ENCODE measurements around the gene AKAP8.
A peak's percentile ranks its signal among the peaks of the same experiment; 100 is the strongest.

Gene AKAP8

GRCh38 chr19:15371119-15371518 is 8.5 kb downstream of the AKAP8 start:
- no peak overlapping the region for H2AK5ac ChIP-seq (ENCODE audit: low read depth, low read length)
- H4K91ac ChIP-seq (ENCODE audit: low read depth, low read length, poor library complexity) = no peak overlapping the region
- no peaks in the 10 kb centered on the region for H3K4me1 ChIP-seq (ENCODE audit: control insufficient read depth in 2 of 2, insufficient read depth in 1 of 2, low read depth in 1 of 2, low read length in 2 of 2)
- peaks cover 52 to 93% of the 10 kb centered on the region in 2 donors for H3K36me3 ChIP-seq (replicated peaks in 1 of 2; ENCODE audit: control insufficient read depth in 2 of 2, insufficient read depth in 2 of 2, low read length in 2 of 2)
- H3K4ac ChIP-seq (ENCODE audit: low read length) = no peak overlapping the region
- no peak for DNase-seq (ENCODE audit: low spot score)
- H3K27ac ChIP-seq (replicated peaks; ENCODE audit: low read length) = no peak overlapping the region
- no peak overlapping the region for H3K23ac ChIP-seq (ENCODE audit: low read depth, low read length, poor library complexity)
- H3K4me2 ChIP-seq (ENCODE audit: insufficient read depth, low read length, poor library complexity, severe bottlenecking) = no peak overlapping the region
- H3K4me3 ChIP-seq (ENCODE audit: low read length in 2 of 2) = no peak overlapping the region
- H3K79me1 ChIP-seq (ENCODE audit: low read depth, low read length) = peaks cover 16% of the 10 kb centered on the region
- no peak overlapping the region for H2BK5ac ChIP-seq (ENCODE audit: low read length)
- no peak overlapping the region for H4K8ac ChIP-seq (ENCODE audit: low read depth, low read length)
- H3K27me3 ChIP-seq (ENCODE audit: control insufficient read depth in 3 of 3, insufficient read depth in 3 of 3, low read depth in 1 of 3, low read length in 3 of 3) = no peaks in the 10 kb centered on the region
- no peaks in the 10 kb centered on the region for H3K9me3 ChIP-seq (replicated peaks in 1 of 2; ENCODE audit: control insufficient read depth in 2 of 2, insufficient read depth in 1 of 2, low read depth in 1 of 2, low read length in 2 of 2)
- no peak overlapping the region for H2AFZ ChIP-seq (ENCODE audit: low read length)
- H2BK120ac ChIP-seq (ENCODE audit: low read depth, low read length) = no peak overlapping the region
- H2BK12ac ChIP-seq (ENCODE audit: low read length) = no peak overlapping the region
- H2BK15ac ChIP-seq (ENCODE audit: low read length) = no peak overlapping the region
- peak overlapping the region; percentile 76 for H3K18ac ChIP-seq (ENCODE audit: low read length)
- no CpG with 5 or more reads among the region's 7 CpGs for WGBS, 2 donors (ENCODE audit: extremely low coverage in 2 of 2, insufficient read length in 2 of 2, insufficient replicate concordance in 1 of 2)
- H3K9ac ChIP-seq (ENCODE audit: low read depth, low read length, poor library complexity) = no peak overlapping the region
- H3K14ac ChIP-seq (ENCODE audit: low read length) = no peak overlapping the region

GRCh38 chr19:15369594-15369891 is 10.0 kb downstream of the AKAP8 start:
- no CpG with 5 or more reads among the region's 9 CpGs for WGBS, 2 donors (ENCODE audit: extremely low coverage in 2 of 2, insufficient read length in 2 of 2, insufficient replicate concordance in 1 of 2)
- H3K18ac ChIP-seq (ENCODE audit: low read length) = no peak overlapping the region
- no peak for DNase-seq (ENCODE audit: low spot score)
- H2BK120ac ChIP-seq (ENCODE audit: low read depth, low read length) = no peak overlapping the region
- no peak overlapping the region for H3K9ac ChIP-seq (ENCODE audit: low read depth, low read length, poor library complexity)
- peaks cover 62 to 96% of the 10 kb centered on the region in 2 donors for H3K36me3 ChIP-seq (replicated peaks in 1 of 2; ENCODE audit: control insufficient read depth in 2 of 2, insufficient read depth in 2 of 2, low read length in 2 of 2)
- H3K4ac ChIP-seq (ENCODE audit: low read length) = no peak overlapping the region
- no peaks in the 10 kb centered on the region for H3K4me1 ChIP-seq (ENCODE audit: control insufficient read depth in 2 of 2, insufficient read depth in 1 of 2, low read depth in 1 of 2, low read length in 2 of 2)
- H3K14ac ChIP-seq (ENCODE audit: low read length) = no peak overlapping the region
- H4K8ac ChIP-seq (ENCODE audit: low read depth, low read length) = no peak overlapping the region
- no peak overlapping the region for H2BK15ac ChIP-seq (ENCODE audit: low read length)
- no peak overlapping the region for H2AK5ac ChIP-seq (ENCODE audit: low read depth, low read length)
- H2BK5ac ChIP-seq (ENCODE audit: low read length) = no peak overlapping the region
- no peaks in the 10 kb centered on the region for H3K27me3 ChIP-seq (ENCODE audit: control insufficient read depth in 3 of 3, insufficient read depth in 3 of 3, low read depth in 1 of 3, low read length in 3 of 3)
- peaks cover 16% of the 10 kb centered on the region for H3K79me1 ChIP-seq (ENCODE audit: low read depth, low read length)
- H3K4me3 ChIP-seq (ENCODE audit: low read length in 2 of 2) = no peak overlapping the region
- no peak overlapping the region for H2AFZ ChIP-seq (ENCODE audit: low read length)
- no peak overlapping the region for H3K4me2 ChIP-seq (ENCODE audit: insufficient read depth, low read length, poor library complexity, severe bottlenecking)
- peaks cover 2 to 8% of the 10 kb centered on the region in 2 donors for H3K9me3 ChIP-seq (replicated peaks in 1 of 2; ENCODE audit: control insufficient read depth in 2 of 2, insufficient read depth in 1 of 2, low read depth in 1 of 2, low read length in 2 of 2)
- no peak overlapping the region for H3K27ac ChIP-seq (replicated peaks; ENCODE audit: low read length)
- no peak overlapping the region for H3K23ac ChIP-seq (ENCODE audit: low read depth, low read length, poor library complexity)
- no peak overlapping the region for H4K91ac ChIP-seq (ENCODE audit: low read depth, low read length, poor library complexity)
- H2BK12ac ChIP-seq (ENCODE audit: low read length) = no peak overlapping the region

GRCh38 chr19:15368798-15369593 is 10.6 kb downstream of the AKAP8 start:
- peaks cover 2 to 9% of the 10 kb centered on the region in 2 donors for H3K9me3 ChIP-seq (replicated peaks in 1 of 2; ENCODE audit: control insufficient read depth in 2 of 2, insufficient read depth in 1 of 2, low read depth in 1 of 2, low read length in 2 of 2)
- H3K27ac ChIP-seq (replicated peaks; ENCODE audit: low read length) = no peak overlapping the region
- H3K23ac ChIP-seq (ENCODE audit: low read depth, low read length, poor library complexity) = no peak overlapping the region
- H2BK5ac ChIP-seq (ENCODE audit: low read length) = no peak overlapping the region
- H4K8ac ChIP-seq (ENCODE audit: low read depth, low read length) = no peak overlapping the region
- no peak overlapping the region for H3K4me2 ChIP-seq (ENCODE audit: insufficient read depth, low read length, poor library complexity, severe bottlenecking)
- no peak overlapping the region for H2BK120ac ChIP-seq (ENCODE audit: low read depth, low read length)
- H3K14ac ChIP-seq (ENCODE audit: low read length) = peak overlapping the region; percentile 6
- H2BK12ac ChIP-seq (ENCODE audit: low read length) = no peak overlapping the region
- no peak overlapping the region for H4K91ac ChIP-seq (ENCODE audit: low read depth, low read length, poor library complexity)
- no peaks in the 10 kb centered on the region for H3K27me3 ChIP-seq (ENCODE audit: control insufficient read depth in 3 of 3, insufficient read depth in 3 of 3, low read depth in 1 of 3, low read length in 3 of 3)
- H2BK15ac ChIP-seq (ENCODE audit: low read length) = no peak overlapping the region
- H3K18ac ChIP-seq (ENCODE audit: low read length) = no peak overlapping the region
- H2AK5ac ChIP-seq (ENCODE audit: low read depth, low read length) = no peak overlapping the region
- no CpG with 5 or more reads among the region's 35 CpGs for WGBS, 2 donors (ENCODE audit: extremely low coverage in 2 of 2, insufficient read length in 2 of 2, insufficient replicate concordance in 1 of 2)
- H3K4me1 ChIP-seq (ENCODE audit: control insufficient read depth in 2 of 2, insufficient read depth in 1 of 2, low read depth in 1 of 2, low read length in 2 of 2) = no peaks in the 10 kb centered on the region
- no peak overlapping the region for H3K9ac ChIP-seq (ENCODE audit: low read depth, low read length, poor library complexity)
- no peak overlapping the region for H3K4me3 ChIP-seq (ENCODE audit: low read length in 2 of 2)
- DNase-seq (ENCODE audit: low spot score) = no peak
- H3K36me3 ChIP-seq (replicated peaks in 1 of 2; ENCODE audit: control insufficient read depth in 2 of 2, insufficient read depth in 2 of 2, low read length in 2 of 2) = peaks cover 62 to 97% of the 10 kb centered on the region in 2 donors
- H2AFZ ChIP-seq (ENCODE audit: low read length) = no peak overlapping the region
- H3K79me1 ChIP-seq (ENCODE audit: low read depth, low read length) = peaks cover 14% of the 10 kb centered on the region
- no peak overlapping the region for H3K4ac ChIP-seq (ENCODE audit: low read length)

GRCh38 chr19:15368051-15368632 is 11.4 kb downstream of the AKAP8 start:
- Histone ChIP-seq H2BK5ac (ENCODE audit: low read length) (no peak overlapping the region), H3K23ac (ENCODE audit: low read depth, low read length, poor library complexity) (peak overlapping the region; percentile 31), H2BK120ac (ENCODE audit: low read depth, low read length) (peak overlapping the region; percentile 72), H4K8ac (ENCODE audit: low read depth, low read length) (no peak overlapping the region), H3K27ac (replicated peaks; ENCODE audit: low read length) (no peak overlapping the region), H3K4me2 (ENCODE audit: insufficient read depth, low read length, poor library complexity, severe bottlenecking) (no peak overlapping the region), H2BK12ac (ENCODE audit: low read length) (no peak overlapping the region), H3K4ac (ENCODE audit: low read length) (no peak overlapping the region), H3K4me1 (ENCODE audit: control insufficient read depth in 2 of 2, insufficient read depth in 1 of 2, low read depth in 1 of 2, low read length in 2 of 2) (no peaks in the 10 kb centered on the region), H3K14ac (ENCODE audit: low read length) (no peak overlapping the region), H2AK5ac (ENCODE audit: low read depth, low read length) (no peak overlapping the region), H3K27me3 (ENCODE audit: control insufficient read depth in 3 of 3, insufficient read depth in 3 of 3, low read depth in 1 of 3, low read length in 3 of 3) (no peaks in the 10 kb centered on the region), H3K36me3 (replicated peaks in 1 of 2; ENCODE audit: control insufficient read depth in 2 of 2, insufficient read depth in 2 of 2, low read length in 2 of 2) (peaks cover 61 to 89% of the 10 kb centered on the region in 2 donors), H4K91ac (ENCODE audit: low read depth, low read length, poor library complexity) (no peak overlapping the region), H2BK15ac (ENCODE audit: low read length) (no peak overlapping the region), H3K9me3 (replicated peaks in 1 of 2; ENCODE audit: control insufficient read depth in 2 of 2, insufficient read depth in 1 of 2, low read depth in 1 of 2, low read length in 2 of 2) (peaks cover 2 to 9% of the 10 kb centered on the region in 2 donors), H3K79me1 (ENCODE audit: low read depth, low read length) (peaks cover 5% of the 10 kb centered on the region), H2AFZ (ENCODE audit: low read length) (no peak overlapping the region), H3K9ac (ENCODE audit: low read depth, low read length, poor library complexity) (no peak overlapping the region), H3K18ac (ENCODE audit: low read length) (no peak overlapping the region), H3K4me3 (ENCODE audit: low read length in 2 of 2) (no peak overlapping the region)
- DNase-seq (ENCODE audit: low spot score) = no peak
- WGBS, 2 donors (ENCODE audit: extremely low coverage in 2 of 2, insufficient read length in 2 of 2, insufficient replicate concordance in 1 of 2) = no CpG with 5 or more reads among the region's 24 CpGs

Data from neuronal stem cell (in vitro differentiated cells).